Smooth muscle cell (in vitro differentiated cells): Measurements from ENCODE around the gene SF3B1. TPM values are rescaled to one million over a fixed set of nuclear protein-coding genes. Genes with fewer than 3 reads are reported as not detected.
"Not testable (repeated sequence)": the region's sequence is repeated elsewhere in the genome, so short reads cannot be mapped to it uniquely, and the experiment has no call there.

Source experiments
- DNase-seq: peaks from one replicate; lab custom pipeline; 2025; ENCODE audit not compliant: unreplicated experiment; lab: John Stamatoyannopoulos, UW
- H2AFZ ChIP-seq: fragments of 200-600 bp; sonication (generic); 2 replicates; pipeline ENCODE4 v1.6.0; 2016; ENCODE audit warnings: antibody characterized with exemption, low read depth, mild to moderate bottlenecking
- H3F3A ChIP-seq: fragments of 200-600 bp; sonication (generic); 2 replicates; pipeline ENCODE4 v1.6.0; 2017; ENCODE audit warnings: antibody characterized with exemption, low read depth
- H3K27ac ChIP-seq: fragments of 200-600 bp; sonication (generic); 2 replicates; pipeline ENCODE4 v1.5.1; 2016; ENCODE audit warnings: low read depth, mild to moderate bottlenecking
- H3K27me3 ChIP-seq: fragments of 200-600 bp; sonication (generic); 2 replicates; pipeline ENCODE4 v1.6.1; 2016; ENCODE audit warnings: low read depth, mild to moderate bottlenecking
- H3K36me3 ChIP-seq: fragments of 200-600 bp; sonication (generic); 2 replicates; pipeline ENCODE4 v1.5.1; 2016; ENCODE audit warnings: low read depth
- H3K4me1 ChIP-seq: fragments of 200-600 bp; sonication (generic); 2 replicates; pipeline ENCODE4 v1.5.1; 2016; ENCODE audit warnings: low read depth
- H3K4me2 ChIP-seq: fragments of 200-600 bp; sonication (generic); 2 replicates; pipeline ENCODE4 v1.6.0; 2016; ENCODE audit warnings: mild to moderate bottlenecking
- H3K4me3 ChIP-seq: fragments of 200-600 bp; sonication (generic); 2 replicates; pipeline ENCODE4 v1.5.1; 2016; ENCODE audit warnings: mild to moderate bottlenecking
- H3K79me2 ChIP-seq: fragments of 200-600 bp; sonication (generic); 2 replicates; pipeline ENCODE4 v1.6.0; 2016; ENCODE audit warnings: low read depth, mild to moderate bottlenecking
- H3K9ac ChIP-seq: fragments of 200-600 bp; sonication (generic); 2 replicates; pipeline ENCODE4 v1.6.0; 2016; ENCODE audit warnings: low read depth
- H3K9me3 ChIP-seq: fragments of 200-600 bp; sonication (generic); replicated peaks from 2 replicates; pipeline ENCODE4 v1.5.1; 2016; ENCODE audit warnings: low read depth
- H4K20me1 ChIP-seq: fragments of 200-600 bp; sonication (generic); 2 replicates; pipeline ENCODE4 v1.6.0; 2016; ENCODE audit warnings: low read depth
- WGBS: methylation state at CpG from one replicate; pipeline ENCODE4 v1.1.7; 2016; ENCODE audit warnings: low lambda C conversion rate; 5-methylcytosine and 5-hydroxymethylcytosine counted together
- polyA plus RNA-seq: library from polyadenylated mRNA; unstranded; fragments of >200 nt; fragmentation: Nextera tagmentation; extraction: Ambion mirVana; gene quantifications from 2 replicates; pipeline ENCODE4 v1.2.1, GENCODE V29; 2016
- total RNA-seq: library from RNA; depleted of rRNA; stranded (reverse); fragments of >200 nt; gene quantifications from 2 replicates; pipeline ENCODE4 v1.2.3, GENCODE V29; 2014
- TF ChIP-seq, protein P1 (sequence below): fragments of 200-600 bp; sonication (generic); IDR thresholded peaks from 2 replicates; pipeline ENCODE4 v1.5.1; 2017; ENCODE audit warnings: borderline replicate concordance, mild to moderate bottlenecking, antibody characterized with exemption; ENCODE audit not compliant: insufficient read depth, poor library complexity, severe bottlenecking

Gene SF3B1
- total and polyA plus RNA-seq, 2 experiments from 2014 or later: 193 to 729 TPM

DNA sequence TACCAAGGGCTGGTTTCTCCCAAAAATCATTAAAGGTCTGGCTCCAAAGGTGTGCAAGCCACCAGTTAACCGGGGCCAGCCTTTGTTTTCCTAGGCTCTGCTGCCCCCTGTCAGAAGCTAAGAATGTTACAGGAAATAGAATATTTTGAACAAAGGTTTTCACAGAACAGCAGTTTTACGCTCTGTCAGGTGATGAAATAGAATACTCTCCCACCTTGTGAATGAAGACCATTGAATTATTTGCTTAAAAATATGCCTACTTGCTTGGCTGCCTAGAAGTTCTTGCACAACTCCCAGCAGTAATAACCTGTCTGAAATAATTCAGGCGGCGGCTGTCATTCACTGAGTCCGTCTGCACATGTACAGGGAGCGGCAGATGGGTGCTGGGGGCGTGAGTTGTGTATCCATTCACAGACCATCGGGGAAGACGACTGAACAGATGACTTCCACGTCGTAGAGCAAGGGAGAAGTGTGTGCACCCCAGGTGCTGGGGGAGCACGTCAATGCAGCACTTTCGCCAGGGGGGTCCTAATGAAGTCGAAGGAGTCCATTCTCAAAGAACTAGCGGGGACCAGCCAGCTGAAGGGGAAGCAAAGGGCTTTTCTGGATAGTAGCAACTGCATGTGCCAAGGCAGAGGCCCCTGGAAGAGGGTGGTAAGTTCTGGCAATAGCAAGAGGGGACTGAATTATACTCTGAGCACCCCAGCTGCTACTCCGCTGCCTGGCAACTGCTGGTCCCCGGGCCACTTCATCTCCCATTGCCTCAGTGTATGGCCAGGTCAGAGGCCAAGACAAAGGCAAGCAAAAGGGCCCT is 56.1 kb downstream of the SF3B1 start:
- no peaks in the 10 kb centered on the region for H3K36me3 ChIP-seq
- H3K4me2 ChIP-seq: no peak overlapping the region
- H3K9ac ChIP-seq: no peak overlapping the region
- H3K79me2 ChIP-seq: no peaks in the 10 kb centered on the region
- no peaks in the 10 kb centered on the region for H3K4me1 ChIP-seq
- no peaks in the 10 kb centered on the region for H4K20me1 ChIP-seq
- no peak overlapping the region for H2AFZ ChIP-seq
- no peaks in the 10 kb centered on the region for H3K9me3 ChIP-seq
- no peaks in the 10 kb centered on the region for H3F3A ChIP-seq
- 70% methylated on average over 17 of the region's 17 CpGs for WGBS
- H3K4me3 ChIP-seq: no peak overlapping the region
- H3K27me3 ChIP-seq: no peaks in the 10 kb centered on the region
- H3K27ac ChIP-seq: no peak overlapping the region
- TF ChIP-seq, protein P1, sequence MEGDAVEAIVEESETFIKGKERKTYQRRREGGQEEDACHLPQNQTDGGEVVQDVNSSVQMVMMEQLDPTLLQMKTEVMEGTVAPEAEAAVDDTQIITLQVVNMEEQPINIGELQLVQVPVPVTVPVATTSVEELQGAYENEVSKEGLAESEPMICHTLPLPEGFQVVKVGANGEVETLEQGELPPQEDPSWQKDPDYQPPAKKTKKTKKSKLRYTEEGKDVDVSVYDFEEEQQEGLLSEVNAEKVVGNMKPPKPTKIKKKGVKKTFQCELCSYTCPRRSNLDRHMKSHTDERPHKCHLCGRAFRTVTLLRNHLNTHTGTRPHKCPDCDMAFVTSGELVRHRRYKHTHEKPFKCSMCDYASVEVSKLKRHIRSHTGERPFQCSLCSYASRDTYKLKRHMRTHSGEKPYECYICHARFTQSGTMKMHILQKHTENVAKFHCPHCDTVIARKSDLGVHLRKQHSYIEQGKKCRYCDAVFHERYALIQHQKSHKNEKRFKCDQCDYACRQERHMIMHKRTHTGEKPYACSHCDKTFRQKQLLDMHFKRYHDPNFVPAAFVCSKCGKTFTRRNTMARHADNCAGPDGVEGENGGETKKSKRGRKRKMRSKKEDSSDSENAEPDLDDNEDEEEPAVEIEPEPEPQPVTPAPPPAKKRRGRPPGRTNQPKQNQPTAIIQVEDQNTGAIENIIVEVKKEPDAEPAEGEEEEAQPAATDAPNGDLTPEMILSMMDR: peak; percentile 95
- no peak for DNase-seq

DNA sequence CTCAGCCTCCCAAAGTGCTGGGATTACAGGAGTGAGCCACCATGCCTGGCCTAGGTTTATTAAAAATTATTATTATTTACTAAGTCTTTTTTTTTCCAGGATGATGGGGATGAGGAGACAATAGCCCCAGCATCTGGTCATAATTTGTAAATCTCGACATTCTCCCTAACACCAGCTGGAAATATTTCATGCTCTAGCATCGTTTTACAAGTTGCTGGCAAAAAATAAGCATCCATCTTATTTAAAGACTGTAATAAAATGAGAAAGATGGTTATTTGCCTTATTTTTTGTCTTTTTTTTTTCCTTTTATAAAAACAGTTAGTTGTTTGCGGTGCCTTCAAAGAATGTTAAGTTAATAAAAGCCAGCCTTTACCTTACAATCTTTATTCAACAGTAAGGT is 56.7 kb downstream of the SF3B1 start:
- Histone ChIP-seq H4K20me1 (no peaks in the 10 kb centered on the region), H3F3A (no peaks in the 10 kb centered on the region), H3K9me3 (no peaks in the 10 kb centered on the region), H3K9ac (no peak overlapping the region), H3K4me3 (no peak overlapping the region), H3K27ac (no peak overlapping the region), H3K4me2 (no peak overlapping the region), H2AFZ (no peak overlapping the region), H3K79me2 (no peaks in the 10 kb centered on the region), H3K4me1 (no peaks in the 10 kb centered on the region), H3K27me3 (no peaks in the 10 kb centered on the region), H3K36me3 (no peaks in the 10 kb centered on the region)
- TF ChIP-seq, protein P1: no peak
- whole genome bisulfite sequencing: 38% methylated on average over 3 of the region's 3 CpGs
- no peak for DNase-seq

- H2AFZ ChIP-seq: no peak overlapping the region
- H3K79me2 ChIP-seq: no peaks in the 10 kb centered on the region
- TF ChIP-seq, protein P1: no peak
- H3K4me2 ChIP-seq: no peak overlapping the region
- H3K27ac ChIP-seq: no peak overlapping the region
- WGBS: 91% methylated on average over 9 of the region's 9 CpGs
- H3K4me3 ChIP-seq: no peak overlapping the region
- no peak for DNase-seq
- H3K4me1 ChIP-seq: no peaks in the 10 kb centered on the region
- H3K9ac ChIP-seq: no peak overlapping the region
- H3K9me3 ChIP-seq: no peaks in the 10 kb centered on the region
- no peaks in the 10 kb centered on the region for H4K20me1 ChIP-seq
- H3F3A ChIP-seq: no peaks in the 10 kb centered on the region
- H3K36me3 ChIP-seq: no peaks in the 10 kb centered on the region
- no peaks in the 10 kb centered on the region for H3K27me3 ChIP-seq
These were observed 57.2 kb downstream of the SF3B1 start for GRCh38 chr2:197377670-197378069.

DNA sequence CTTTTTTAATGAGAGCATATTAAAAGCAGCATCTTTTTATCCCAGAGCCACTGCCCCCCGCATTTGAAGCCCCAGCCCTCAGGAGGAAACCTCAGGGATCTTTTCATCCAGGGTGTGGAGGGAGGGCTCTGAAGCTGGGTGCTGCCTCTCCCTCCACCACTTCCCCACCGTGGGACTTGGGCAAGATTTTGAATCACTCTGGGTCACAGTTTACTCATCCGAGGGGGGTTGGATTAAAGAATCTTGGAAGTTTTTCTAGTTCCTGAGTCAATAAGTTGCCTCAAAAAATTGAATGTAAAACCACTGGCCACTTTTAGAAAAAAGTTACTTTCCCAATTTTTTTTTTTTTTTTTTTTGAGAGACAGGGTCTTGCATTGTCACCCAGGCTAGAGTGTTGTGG is 62.2 kb downstream of the SF3B1 start:
- no peak overlapping the region for H3K4me3 ChIP-seq
- WGBS: 78% methylated on average over 3 of the region's 3 CpGs
- TF ChIP-seq, protein P1: no peak
- H3K9ac ChIP-seq: no peak overlapping the region
- no peak for DNase-seq
- H3F3A ChIP-seq: no peaks in the 10 kb centered on the region
- no peaks in the 10 kb centered on the region for H3K27me3 ChIP-seq
- H2AFZ ChIP-seq: no peak overlapping the region
- H3K36me3 ChIP-seq: no peaks in the 10 kb centered on the region
- H3K4me2 ChIP-seq: no peak overlapping the region
- no peaks in the 10 kb centered on the region for H3K4me1 ChIP-seq
- no peak overlapping the region for H3K27ac ChIP-seq
- H3K9me3 ChIP-seq: no peaks in the 10 kb centered on the region
- H4K20me1 ChIP-seq: no peaks in the 10 kb centered on the region
- H3K79me2 ChIP-seq: no peaks in the 10 kb centered on the region

GRCh38 chr2:197370664-197371063 is 64.2 kb downstream of the SF3B1 start:
- not testable (repeated sequence) for DNase-seq, H3K27ac ChIP-seq, H3K36me3 ChIP-seq, H3K9ac ChIP-seq, H3K79me2 ChIP-seq, H3K4me2 ChIP-seq, H3F3A ChIP-seq, H3K4me1 ChIP-seq, H3K4me3 ChIP-seq, H3K27me3 ChIP-seq, H3K9me3 ChIP-seq, H4K20me1 ChIP-seq, H2AFZ ChIP-seq
- WGBS: 97% methylated on average over 29 of the region's 31 CpGs
